SK-N-SH treated with all-trans-retinoic acid at 6 μM for 48 hours (cell line): ENCODE data around the gene KRTCAP2.

Experiments used
- GLIS3 ChIP-seq: fragments of 250-450 bp; sonication (Bioruptor Pico); IDR thresholded peaks from 2 replicates; pipeline ENCODE4 v1.5.0; 2020; ENCODE audit warnings: mild to moderate bottlenecking, moderate library complexity
- RARB ChIP-seq: fragments of 250-450 bp; sonication (Bioruptor Pico); IDR thresholded peaks from 2 replicates; pipeline ENCODE4 v1.8.0; 2021; ENCODE audit warnings: mild to moderate bottlenecking, moderate library complexity
- TOX ChIP-seq: fragments of 250-450 bp; sonication (Bioruptor Pico); IDR thresholded peaks from 2 replicates; pipeline ENCODE4 v1.8.0; 2021; ENCODE audit warnings: mild to moderate bottlenecking, moderate library complexity, borderline replicate concordance
- TF ChIP-seq, protein P1 (sequence below): fragments of 250-450 bp; sonication (Bioruptor Pico); IDR thresholded peaks from 2 replicates; pipeline ENCODE4 v1.5.0; 2020; ENCODE audit warnings: mild to moderate bottlenecking, moderate library complexity

DNA sequence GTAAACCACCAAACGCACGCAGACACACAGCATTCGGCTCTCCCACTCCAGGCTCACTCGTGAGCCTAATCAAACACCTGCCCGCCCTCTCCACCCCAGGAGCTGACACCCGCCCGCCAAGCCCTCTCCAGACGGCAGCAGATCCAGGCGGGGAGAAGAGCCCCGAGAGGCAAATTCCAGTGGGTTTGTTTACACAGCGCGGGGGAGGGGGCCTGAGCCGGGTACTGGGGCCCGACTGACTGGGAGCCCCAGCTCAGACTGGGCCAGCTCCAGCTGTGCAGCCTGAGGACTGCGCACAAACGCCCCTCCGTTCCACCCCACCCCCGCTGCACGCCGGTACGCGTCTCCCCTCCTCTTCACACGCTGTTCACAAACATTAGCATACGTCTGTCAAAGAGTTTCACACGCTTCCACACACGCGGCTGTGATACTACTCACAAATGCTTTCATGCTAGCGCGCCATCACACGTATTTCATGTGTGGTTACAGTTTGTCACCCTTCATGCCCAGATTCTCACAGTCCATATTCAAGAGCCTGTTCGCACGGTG lies 46.5 kb downstream of the KRTCAP2 start:
- TF ChIP-seq RARB (CRISPR knock-in tag) (no peak), GLIS3 (no peak), TOX (CRISPR knock-in tag) (no peak)
- TF ChIP-seq, protein P1, sequence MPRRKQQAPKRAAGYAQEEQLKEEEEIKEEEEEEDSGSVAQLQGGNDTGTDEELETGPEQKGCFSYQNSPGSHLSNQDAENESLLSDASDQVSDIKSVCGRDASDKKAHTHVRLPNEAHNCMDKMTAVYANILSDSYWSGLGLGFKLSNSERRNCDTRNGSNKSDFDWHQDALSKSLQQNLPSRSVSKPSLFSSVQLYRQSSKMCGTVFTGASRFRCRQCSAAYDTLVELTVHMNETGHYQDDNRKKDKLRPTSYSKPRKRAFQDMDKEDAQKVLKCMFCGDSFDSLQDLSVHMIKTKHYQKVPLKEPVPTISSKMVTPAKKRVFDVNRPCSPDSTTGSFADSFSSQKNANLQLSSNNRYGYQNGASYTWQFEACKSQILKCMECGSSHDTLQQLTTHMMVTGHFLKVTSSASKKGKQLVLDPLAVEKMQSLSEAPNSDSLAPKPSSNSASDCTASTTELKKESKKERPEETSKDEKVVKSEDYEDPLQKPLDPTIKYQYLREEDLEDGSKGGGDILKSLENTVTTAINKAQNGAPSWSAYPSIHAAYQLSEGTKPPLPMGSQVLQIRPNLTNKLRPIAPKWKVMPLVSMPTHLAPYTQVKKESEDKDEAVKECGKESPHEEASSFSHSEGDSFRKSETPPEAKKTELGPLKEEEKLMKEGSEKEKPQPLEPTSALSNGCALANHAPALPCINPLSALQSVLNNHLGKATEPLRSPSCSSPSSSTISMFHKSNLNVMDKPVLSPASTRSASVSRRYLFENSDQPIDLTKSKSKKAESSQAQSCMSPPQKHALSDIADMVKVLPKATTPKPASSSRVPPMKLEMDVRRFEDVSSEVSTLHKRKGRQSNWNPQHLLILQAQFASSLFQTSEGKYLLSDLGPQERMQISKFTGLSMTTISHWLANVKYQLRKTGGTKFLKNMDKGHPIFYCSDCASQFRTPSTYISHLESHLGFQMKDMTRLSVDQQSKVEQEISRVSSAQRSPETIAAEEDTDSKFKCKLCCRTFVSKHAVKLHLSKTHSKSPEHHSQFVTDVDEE (CRISPR knock-in tag): no peak
